HG02759 (cell line): ENCODE measurements around the gene CACNA1G.
A peak's percentile ranks its signal among the peaks of the same experiment; 100 is the strongest.

Experiments used
- ATAC-seq: cut with Tn5 transposase; IDR thresholded peaks from one replicate; pipeline ENCODE4 v1.9.1; 2021; ENCODE audit warnings: mild to moderate bottlenecking, moderate library complexity; ENCODE audit not compliant: unreplicated experiment

The CACNA1G gene

DNA sequence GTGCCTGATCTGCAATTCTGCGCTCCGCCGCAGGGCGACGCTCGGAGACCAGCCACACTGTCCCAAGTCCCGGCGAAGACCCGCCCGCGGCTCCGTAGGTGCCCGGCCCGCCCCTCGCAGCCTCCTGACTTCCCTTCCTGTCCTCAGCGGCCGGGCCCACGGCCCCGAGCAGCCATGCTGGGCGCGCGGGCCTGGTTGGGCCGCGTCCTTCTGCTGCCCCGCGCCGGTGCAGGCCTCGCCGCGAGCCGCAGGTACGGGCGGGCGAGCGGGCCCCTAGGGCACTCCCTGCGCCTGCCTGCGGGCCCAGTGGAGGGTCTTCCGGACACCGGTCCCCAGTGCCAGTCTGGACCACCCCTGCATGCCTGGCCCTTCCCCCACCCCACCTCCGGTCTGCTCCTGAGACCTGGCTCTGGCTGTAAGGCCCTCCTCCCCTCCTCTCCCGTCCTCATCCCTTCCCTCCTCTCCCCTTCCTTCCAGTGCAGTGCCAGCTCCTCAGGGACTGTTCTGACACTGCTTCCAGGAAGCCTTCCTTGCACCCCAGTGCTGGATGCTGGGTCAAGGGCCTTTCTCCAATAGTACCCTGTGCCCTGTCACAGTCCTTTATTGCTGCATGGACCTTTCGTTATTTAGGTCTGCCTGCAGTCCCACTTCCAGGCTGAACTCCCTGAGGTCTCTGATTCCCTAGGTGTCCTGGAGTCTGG, 13.3 kb upstream of the CACNA1G start, which contains the start of gene SPATA20:
SPATA20 (plus strand) TSS at position 140 of the 701 bp plus-strand sequence; CDS start at position 175, 35 bp downstream.
- peak; percentile 74 for ATAC-seq

DNA sequence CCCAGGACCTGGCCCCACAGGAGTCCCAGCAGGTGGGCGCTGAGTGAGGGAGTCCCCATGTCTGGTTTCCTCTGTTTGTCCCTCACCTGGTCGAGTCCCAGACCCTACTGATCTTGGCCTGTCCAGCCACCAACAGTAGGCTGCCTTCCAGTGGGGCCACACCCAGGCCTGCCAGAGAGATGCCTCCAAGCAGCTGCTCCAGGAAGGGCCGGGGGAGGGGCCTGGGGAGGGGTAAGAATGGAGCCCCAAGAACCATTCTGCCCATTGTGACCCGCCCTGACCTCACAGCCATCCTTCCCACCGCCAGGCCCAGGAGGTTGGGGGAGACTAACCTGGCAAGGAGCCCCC, 12.8 kb upstream of the CACNA1G start:
- no peak for ATAC-seq

DNA sequence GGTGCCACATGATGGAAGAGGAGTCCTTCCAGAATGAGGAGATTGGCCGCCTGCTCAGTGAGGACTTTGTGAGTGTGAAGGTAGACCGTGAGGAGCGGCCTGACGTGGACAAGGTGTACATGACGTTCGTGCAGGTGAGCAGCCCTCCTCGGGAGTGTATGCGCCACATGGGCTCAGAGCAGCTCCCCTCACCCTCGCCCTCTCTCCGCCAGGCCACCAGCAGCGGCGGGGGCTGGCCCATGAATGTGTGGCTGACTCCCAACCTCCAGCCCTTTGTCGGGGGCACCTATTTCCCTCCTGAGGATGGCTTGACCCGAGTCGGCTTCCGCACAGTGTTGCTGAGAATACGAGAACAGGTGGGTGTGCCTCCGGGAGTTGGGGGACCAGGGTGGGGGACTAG, 11.7 kb upstream of the CACNA1G start:
- ATAC-seq, result no peak

GRCh38 chr17:50549256-50549941, 11.1 kb upstream of the CACNA1G start:
- no peak for ATAC-seq

DNA sequence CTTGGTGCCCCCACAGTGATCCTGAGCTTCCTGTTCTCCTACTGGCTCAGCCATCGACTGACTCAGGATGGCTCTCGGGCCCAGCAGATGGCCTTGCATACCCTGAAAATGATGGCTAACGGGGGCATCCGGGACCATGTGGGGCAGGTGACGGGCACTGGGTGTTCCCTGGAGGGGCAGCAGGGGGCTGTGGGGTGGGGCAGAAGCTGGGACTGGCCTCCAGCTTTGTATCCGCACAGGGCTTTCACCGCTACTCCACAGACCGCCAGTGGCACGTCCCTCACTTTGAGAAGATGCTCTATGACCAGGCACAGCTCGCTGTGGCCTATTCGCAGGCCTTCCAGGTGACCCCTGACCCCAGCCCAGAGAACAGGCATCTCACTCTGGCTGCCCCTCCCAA, 10.5 kb upstream of the CACNA1G start:
- ATAC-seq, result no peak

- no peak for ATAC-seq
Measured at GRCh38 chr17:50550661-50551432, 9.7 kb upstream of the CACNA1G start.

DNA sequence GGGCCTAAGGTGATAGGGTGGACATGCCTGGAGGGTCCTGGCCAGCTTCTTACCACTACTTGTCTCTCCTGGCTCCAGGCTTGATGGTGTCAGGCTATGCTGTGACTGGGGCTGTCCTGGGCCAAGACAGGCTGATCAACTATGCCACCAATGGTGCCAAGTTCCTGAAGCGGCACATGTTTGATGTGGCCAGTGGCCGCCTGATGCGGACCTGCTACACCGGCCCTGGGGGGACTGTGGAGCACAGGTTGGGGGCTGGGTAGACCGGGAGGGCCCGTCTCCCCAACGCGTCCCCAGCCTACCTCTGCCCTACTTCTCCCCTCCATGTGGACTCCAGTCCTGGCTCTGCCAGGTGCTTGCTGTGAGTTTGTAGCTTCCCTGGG, 9.1 kb upstream of the CACNA1G start:
- ATAC-seq, result no peak

DNA sequence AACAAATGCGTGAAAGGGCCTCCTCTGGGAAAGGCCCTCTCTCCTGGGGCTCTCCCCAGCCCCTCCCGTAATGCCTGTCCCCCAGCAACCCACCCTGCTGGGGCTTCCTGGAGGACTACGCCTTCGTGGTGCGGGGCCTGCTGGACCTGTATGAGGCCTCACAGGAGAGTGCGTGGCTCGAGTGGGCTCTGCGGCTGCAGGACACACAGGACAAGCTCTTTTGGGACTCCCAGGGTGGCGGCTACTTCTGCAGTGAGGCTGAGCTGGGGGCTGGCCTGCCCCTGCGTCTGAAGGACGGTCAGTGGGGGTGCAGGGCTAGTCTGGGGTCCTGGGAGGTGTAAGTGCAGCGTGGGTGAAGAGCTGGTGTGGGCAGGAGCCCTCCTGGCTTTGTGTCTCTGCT, 8.6 kb upstream of the CACNA1G start:
- ATAC-seq, result no peak

GRCh38 chr17:50554201-50554600, 6.3 kb upstream of the CACNA1G start:
- no peak for ATAC-seq

GRCh38 chr17:50556803-50557202, 3.7 kb upstream of the CACNA1G start:
- ATAC-seq, result no peak

- ATAC-seq, result no peak
Measured at GRCh38 chr17:50557630-50558029, 2.9 kb upstream of the CACNA1G start.

DNA sequence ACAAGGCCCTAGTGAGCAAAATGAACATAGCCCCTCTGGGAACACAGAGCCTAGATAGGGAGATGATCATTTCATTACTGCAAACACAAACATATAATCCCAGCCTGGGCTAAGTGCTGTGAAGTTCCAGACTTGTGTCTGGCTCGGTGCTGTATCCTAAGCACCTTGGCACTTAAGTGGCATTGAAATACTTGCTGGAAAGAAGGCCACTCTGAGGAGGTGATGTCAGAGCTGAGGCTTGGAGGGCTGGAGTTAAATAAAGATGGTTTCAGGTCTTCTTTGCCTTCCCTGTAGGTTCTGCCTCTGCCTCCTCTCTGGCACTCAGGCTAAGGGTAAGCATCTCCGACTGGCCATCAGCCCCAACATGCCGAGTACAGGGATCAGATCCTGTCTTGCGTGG, 2.4 kb upstream of the CACNA1G start:
- no peak for ATAC-seq

DNA sequence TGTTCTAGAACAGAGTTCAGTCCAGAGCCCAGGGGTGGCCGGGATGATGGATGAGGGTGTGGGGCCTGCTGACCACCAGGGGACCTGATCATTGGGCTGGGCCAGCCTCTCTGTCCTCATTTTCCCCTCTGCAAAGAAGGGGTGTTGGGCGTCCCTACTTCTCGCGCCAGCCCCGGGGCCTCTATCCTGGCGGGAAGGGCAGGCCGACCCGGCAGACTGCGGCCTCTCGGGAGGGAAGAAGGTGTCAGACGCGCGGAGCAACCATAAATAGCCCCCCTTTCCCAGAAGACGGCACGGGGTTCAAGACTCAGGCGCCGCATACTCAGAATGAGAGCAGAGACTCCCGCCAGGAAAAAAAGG, 2.0 kb upstream of the CACNA1G start:
- ATAC-seq, result no peak

GRCh38 chr17:50558941-50559614, 1.4 kb upstream of the CACNA1G start:
- no peak for ATAC-seq

GRCh38 chr17:50559674-50560184, 786 bp upstream of the CACNA1G start:
- no peak for ATAC-seq

- peak; percentile 25 for ATAC-seq
Measured at GRCh38 chr17:50560931-50561745, 623 bp downstream of the CACNA1G start.

DNA sequence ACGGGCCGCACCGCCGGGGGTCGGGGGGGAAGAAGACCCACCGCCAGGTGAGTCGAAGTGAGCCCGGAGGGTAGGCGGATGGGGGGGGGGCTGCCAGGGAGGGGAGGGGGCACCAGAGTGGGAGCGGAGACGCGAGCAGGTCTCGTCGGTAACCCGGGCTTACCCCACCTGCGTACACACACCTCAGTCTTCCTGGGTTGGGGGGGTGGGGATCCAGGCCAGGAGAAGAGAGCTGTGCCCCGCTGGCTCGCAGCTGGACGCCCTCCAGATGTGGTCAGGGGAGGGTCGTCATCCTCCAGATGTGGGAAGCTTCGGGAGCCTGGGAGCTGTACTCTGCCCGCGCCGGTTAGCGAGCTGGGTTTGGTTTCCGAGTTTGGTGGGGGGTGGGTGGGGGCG, 1.2 kb downstream of the CACNA1G start:
- no peak for ATAC-seq

DNA sequence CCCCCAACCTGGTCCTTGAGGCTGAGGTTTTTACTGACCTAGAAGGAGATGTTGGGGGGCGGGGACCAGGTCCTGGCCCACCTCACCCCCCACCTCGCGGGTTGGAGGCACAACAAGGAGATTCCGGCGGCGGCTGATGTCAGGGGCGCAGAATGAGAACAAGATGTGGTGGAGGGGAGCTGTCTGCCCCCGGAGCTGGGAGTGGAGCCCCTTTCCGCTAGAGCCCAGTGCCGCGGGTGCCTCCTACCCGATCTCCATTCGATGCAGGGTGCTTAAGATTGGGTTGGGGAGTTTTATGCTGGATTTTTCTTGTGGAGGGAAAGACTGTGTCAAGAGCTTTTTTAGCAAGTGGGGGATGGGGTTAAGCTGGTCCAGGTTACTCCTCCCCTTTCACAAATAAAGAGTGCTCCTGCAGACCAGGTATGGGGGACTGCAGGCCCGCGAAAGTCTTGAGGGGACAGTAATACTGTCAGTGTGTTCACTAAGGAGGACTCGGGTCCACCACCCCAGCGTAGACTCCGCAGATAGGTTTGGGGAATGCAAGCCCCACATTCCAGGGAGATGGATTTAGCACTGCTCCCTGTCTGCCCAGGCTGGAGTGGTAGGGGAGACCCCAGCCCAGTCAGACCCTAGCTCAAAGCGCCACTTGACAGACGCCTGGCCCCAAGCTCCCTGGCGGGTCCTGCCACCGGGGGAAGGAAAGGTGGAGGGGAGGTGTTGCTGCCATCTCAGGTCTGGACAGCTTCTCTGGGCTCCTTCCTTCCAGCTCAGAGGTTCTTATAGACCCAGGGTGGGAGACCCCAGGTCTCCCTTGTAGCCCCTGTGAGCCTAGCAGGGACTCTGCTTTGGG, 2.0 kb downstream of the CACNA1G start:
- ATAC-seq, result no peak

- no peak for ATAC-seq
Measured at GRCh38 chr17:50563092-50563511, 2.6 kb downstream of the CACNA1G start.
